Glomerular visceral epithelial cell (primary cell): ENCODE results near the gene CMIP.

Experiments
- DNase-seq: peaks from one replicate; pipeline ENCODE4 v3.0.0-alpha.2; 2016; ENCODE audit errors: extremely low spot score

The CMIP gene

GRCh38 chr16:81601601-81602255 lies 157.1 kb downstream of the CMIP start:
- no peak for DNase-seq

- DNase-seq, result no peak
These were observed 157.7 kb downstream of the CMIP start for GRCh38 chr16:81602256-81602776.

DNA sequence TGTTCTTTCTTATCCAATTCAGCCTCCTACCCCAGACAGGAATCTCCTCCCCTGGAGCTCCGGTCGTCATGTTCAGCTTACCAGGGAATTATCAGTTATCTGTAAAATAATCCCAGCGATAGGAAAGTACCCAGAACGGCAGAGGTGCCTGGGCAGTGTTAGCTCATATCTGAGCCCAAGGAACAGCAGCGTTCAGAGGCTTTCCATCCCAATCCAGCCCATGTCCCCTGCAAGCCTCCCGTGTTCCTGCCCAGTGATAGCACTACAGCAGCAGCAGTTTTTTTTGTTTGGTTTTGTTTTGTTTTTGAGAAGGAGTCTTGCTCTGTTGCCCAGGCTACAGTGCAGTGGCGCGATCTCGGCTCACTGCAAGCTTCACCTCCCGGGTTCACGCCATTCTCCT lies 158.2 kb downstream of the CMIP start:
- no peak for DNase-seq

GRCh38 chr16:81604960-81605383 lies 160.4 kb downstream of the CMIP start:
- DNase-seq, result peak; percentile 56

- no peak for DNase-seq
These were observed 161.4 kb downstream of the CMIP start for GRCh38 chr16:81606039-81606438.

DNA sequence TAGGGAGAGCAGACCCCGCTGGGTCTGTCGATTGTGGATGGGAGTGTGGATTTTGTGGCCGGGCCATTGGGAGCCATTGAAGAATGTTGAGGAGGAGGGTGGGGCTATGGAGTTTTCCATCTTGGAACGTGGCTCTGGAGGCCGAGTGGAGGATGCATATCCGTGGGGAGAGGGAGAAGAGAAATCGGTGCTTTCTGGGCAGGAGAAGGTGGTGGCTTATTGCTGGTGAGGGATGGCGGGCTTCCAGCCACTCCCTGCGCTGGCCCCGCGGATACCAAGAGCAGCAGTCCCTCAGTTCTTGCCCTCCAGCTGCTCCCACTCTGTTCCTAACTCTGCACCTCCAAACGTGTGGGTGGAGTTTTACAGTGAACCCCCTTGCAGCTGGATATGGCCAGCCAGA lies 162.4 kb downstream of the CMIP start:
- no peak for DNase-seq

GRCh38 chr16:81607805-81608522 lies 163.4 kb downstream of the CMIP start:
- no peak for DNase-seq

GRCh38 chr16:81608523-81609209 lies 164.1 kb downstream of the CMIP start:
- peak; percentile 53 for DNase-seq

- DNase-seq, result no peak
These were observed 164.8 kb downstream of the CMIP start for GRCh38 chr16:81609323-81609892.

GRCh38 chr16:81610144-81610842 lies 165.7 kb downstream of the CMIP start:
- peak; percentile 75 for DNase-seq

- no peak for DNase-seq
These were observed 166.3 kb downstream of the CMIP start for GRCh38 chr16:81610936-81611335.

- DNase-seq, result no peak
These were observed 167.1 kb downstream of the CMIP start for GRCh38 chr16:81611721-81612120.

- DNase-seq, result no peak
These were observed 167.9 kb downstream of the CMIP start for GRCh38 chr16:81612351-81613163.

- no peak for DNase-seq
These were observed 169.6 kb downstream of the CMIP start for GRCh38 chr16:81614171-81614570.

DNA sequence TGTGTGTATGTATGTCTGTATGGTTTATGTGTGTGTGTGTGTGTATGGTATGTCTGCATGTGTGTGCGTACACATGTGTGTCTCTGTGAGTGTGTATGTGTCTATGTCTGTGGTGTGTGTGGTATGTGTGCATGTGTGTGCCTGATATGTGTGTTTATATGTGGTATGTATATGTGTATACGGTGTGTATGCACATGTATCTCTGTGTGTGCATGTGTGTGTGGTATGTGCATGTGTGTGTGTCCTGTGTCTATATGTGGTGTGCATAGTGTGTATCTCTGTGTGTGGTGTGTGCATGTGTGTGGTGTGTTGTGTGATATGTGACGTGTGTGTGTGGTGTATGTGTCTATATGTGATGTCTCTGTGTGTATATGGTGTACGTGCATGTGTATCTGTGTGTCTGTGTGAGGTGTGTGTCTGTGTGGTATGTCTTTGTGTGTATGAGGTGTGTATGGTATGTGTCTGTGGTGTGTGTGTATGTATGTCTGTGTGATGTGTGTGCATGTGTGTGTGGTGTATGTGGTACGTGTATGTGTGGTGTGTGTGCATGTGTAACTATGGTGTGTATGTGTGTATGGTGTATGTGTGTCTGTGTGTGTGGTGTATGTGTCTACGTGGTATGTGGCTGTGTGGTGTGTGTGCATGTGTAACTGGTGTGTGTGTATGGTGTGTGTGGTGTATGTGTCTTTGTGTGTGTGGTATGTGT lies 170.2 kb downstream of the CMIP start:
- no peak for DNase-seq

GRCh38 chr16:81615411-81615810 lies 170.8 kb downstream of the CMIP start:
- no peak for DNase-seq

- no peak for DNase-seq
These were observed 171.2 kb downstream of the CMIP start for GRCh38 chr16:81615833-81616232.

DNA sequence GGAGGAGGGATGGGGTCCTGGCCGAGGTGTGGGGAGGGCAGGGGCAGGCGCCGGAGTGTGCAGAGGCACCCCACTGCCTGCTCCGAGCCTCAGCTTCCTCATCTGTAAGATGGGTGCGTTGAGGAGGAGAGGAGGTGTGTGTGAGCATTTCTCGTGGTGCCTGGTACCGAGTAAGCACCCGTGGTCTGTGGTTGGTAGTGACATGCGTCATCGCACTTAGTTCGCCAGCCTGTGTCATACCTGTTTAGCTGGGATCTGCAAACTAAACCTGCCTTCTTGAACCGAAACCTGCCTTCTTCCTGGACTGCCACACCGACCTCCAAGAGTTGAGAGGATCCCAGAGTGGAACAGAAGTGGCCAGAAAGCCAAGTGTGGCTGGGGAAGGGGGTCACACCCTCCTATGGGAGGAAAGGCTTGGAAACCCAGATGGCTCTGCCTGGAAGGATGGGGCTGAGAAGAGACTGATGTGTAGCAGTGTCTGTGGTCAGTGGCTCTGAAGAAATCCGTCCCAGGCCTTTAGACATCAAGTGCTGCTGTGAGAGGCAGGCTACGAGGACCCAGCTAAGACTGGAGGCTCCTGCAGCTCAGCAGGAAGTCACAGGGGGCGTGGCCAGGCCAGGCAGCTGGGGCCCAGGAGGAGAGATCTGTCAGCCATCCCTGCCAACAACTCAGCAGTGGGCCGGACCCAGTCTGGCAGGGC lies 171.9 kb downstream of the CMIP start:
- DNase-seq, result peak; percentile 68

DNA sequence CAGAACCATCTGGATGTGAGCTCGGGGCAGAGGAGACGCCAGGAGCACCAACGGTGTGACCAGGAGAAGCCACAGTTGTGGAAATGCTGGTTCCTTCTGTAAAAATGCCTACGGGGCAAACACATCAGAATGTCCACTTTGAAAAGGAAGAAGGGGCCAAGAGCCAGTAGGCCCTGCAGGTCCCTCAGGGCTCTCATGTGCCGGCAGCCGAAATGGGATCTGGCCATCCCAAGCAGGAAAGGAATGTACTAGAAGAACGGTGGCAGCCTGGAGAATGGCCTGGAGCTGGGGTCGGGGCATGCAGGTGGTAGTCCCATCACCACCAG lies 172.4 kb downstream of the CMIP start:
- DNase-seq, result no peak

- no peak for DNase-seq
These were observed 173.6 kb downstream of the CMIP start for GRCh38 chr16:81618187-81618586.
